DOHH2 (cell line): ENCODE results near the gene GAMT.

Experiments used
- H3F3A ChIP-seq: fragments of 200-600 bp; sonication (generic), shearing (Covaris generic); 2 replicates; pipeline ENCODE4 v1.6.0; 2016; ENCODE audit warnings: antibody characterized with exemption, mild to moderate bottlenecking; ENCODE audit not compliant: control insufficient read depth, insufficient read depth
- H3K27ac ChIP-seq: fragments of 200-600 bp; sonication (generic); 2 replicates; pipeline ENCODE4 v1.5.1; 2014; ENCODE audit warnings: low read depth, mild to moderate bottlenecking, low read length, moderate library complexity
- H3K27me3 ChIP-seq: fragments of 200-600 bp; sonication (generic); 2 replicates; pipeline ENCODE4 v1.6.1; 2014; ENCODE audit warnings: mild to moderate bottlenecking, low read length, mixed read lengths; ENCODE audit not compliant: control insufficient read depth
- H3K36me3 ChIP-seq: fragments of 200-600 bp; sonication (generic); 2 replicates; pipeline ENCODE4 v1.6.1; 2014; ENCODE audit warnings: mild to moderate bottlenecking, low read length, moderate library complexity, mixed read lengths; ENCODE audit not compliant: control insufficient read depth
- H3K4me1 ChIP-seq: fragments of 200-600 bp; sonication (generic); 2 replicates; pipeline ENCODE4 v1.6.1; 2014; ENCODE audit warnings: mild to moderate bottlenecking, low read length, mixed read lengths; ENCODE audit not compliant: control insufficient read depth
- H3K4me2 ChIP-seq: fragments of 200-600 bp; sonication (generic); 2 replicates; pipeline ENCODE4 v1.6.0; 2014; ENCODE audit warnings: mild to moderate bottlenecking, low read length, moderate library complexity
- H3K4me3 ChIP-seq: fragments of 200-600 bp; sonication (generic); 2 replicates; pipeline ENCODE4 v1.5.1; 2014; ENCODE audit warnings: mild to moderate bottlenecking, low read length, mixed read lengths
- H3K79me2 ChIP-seq: fragments of 200-600 bp; sonication (generic); 2 replicates; pipeline ENCODE4 v1.6.1; 2014; ENCODE audit warnings: mild to moderate bottlenecking, low read length, mixed read lengths; ENCODE audit not compliant: control insufficient read depth
- H3K9me2 ChIP-seq: fragments of 200-600 bp; sonication (generic); replicated peaks from 2 replicates; pipeline ENCODE4 v1.6.1; 2014; ENCODE audit warnings: mild to moderate bottlenecking, low read length, mixed read lengths; ENCODE audit not compliant: control insufficient read depth
- H3K9me3 ChIP-seq: fragments of 200-600 bp; sonication (generic); 2 replicates; pipeline ENCODE4 v1.6.1; 2014; ENCODE audit warnings: antibody characterized with exemption, low read length, mixed read lengths; ENCODE audit not compliant: control insufficient read depth, insufficient read depth
- H4K20me1 ChIP-seq: fragments of 200-600 bp; sonication (generic); 2 replicates; pipeline ENCODE4 v1.6.0; 2014; ENCODE audit warnings: low read depth, mild to moderate bottlenecking, antibody characterized with exemption, low read length, moderate library complexity; ENCODE audit not compliant: control insufficient read depth, insufficient read depth
- EZH2phosphoT487 ChIP-seq: fragments of 200-600 bp; sonication (generic); IDR thresholded peaks from 2 replicates; pipeline ENCODE4 v1.6.1; 2017; ENCODE audit warnings: borderline replicate concordance, mild to moderate bottlenecking, antibody characterized with exemption, low read length, moderate library complexity, mixed read lengths
- TF ChIP-seq, protein P1 (sequence below): fragments of 200-600 bp; sonication (generic); IDR thresholded peaks from one replicate; pipeline ENCODE4 v1.5.1; 2014; ENCODE audit warnings: antibody characterized with exemption, mild to moderate bottlenecking, low read depth, low read length; ENCODE audit not compliant: poor library complexity, severe bottlenecking

GAMT gene

DNA sequence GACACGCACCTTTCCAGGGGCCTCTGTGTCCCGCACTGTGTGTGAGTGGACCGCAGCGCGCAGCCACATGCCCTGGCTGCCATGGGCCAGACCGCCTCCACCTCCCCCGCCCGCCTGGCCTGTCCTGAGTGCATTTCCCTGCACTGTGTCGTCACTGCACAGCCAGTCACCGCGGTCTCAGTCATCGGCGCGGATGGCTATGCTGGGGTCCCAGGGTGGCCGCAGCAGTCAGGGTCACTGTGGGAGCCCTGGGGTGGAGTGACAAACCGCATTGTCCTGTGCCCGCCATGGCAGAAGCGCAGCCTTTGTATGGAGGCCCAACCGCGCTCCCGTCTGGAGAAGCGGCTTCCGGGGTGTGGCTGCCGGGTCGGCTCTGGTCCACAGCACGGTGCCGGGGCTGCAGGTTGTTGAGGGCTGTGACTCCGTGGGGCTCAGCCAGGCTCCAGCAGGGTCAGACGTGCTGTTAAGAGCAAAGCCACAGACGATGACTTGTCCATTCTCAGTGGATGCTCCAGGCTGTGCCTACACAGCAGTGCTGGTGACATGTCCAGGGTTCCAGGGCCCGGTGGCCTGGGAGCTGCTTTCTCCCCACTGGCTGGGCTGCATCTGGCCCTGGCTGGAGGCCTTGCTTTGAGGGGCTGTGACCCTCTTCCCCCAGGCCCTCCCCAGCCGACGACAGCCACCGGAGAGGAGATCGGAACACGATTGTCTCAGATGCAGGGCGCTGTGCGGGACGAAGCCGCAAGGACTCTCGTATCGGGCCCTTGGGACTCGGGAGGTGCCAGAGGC lies 24.0 kb downstream of the GAMT start:
- Histone ChIP-seq H4K20me1 (no peaks in the 10 kb centered on the region), H3K4me1 (no peaks in the 10 kb centered on the region), H3K36me3 (peaks cover 21% of the 10 kb centered on the region), H3K9me3 (no peaks in the 10 kb centered on the region), H3K9me2 (no peaks in the 10 kb centered on the region), H3K27ac (no peak overlapping the region), H3K79me2 (no peaks in the 10 kb centered on the region), H3K4me3 (no peak overlapping the region), H3K27me3 (no peaks in the 10 kb centered on the region), H3K4me2 (no peak overlapping the region), H3F3A (no peaks in the 10 kb centered on the region)
- no peak for TF ChIP-seq EZH2phosphoT487
- TF ChIP-seq, protein P1, sequence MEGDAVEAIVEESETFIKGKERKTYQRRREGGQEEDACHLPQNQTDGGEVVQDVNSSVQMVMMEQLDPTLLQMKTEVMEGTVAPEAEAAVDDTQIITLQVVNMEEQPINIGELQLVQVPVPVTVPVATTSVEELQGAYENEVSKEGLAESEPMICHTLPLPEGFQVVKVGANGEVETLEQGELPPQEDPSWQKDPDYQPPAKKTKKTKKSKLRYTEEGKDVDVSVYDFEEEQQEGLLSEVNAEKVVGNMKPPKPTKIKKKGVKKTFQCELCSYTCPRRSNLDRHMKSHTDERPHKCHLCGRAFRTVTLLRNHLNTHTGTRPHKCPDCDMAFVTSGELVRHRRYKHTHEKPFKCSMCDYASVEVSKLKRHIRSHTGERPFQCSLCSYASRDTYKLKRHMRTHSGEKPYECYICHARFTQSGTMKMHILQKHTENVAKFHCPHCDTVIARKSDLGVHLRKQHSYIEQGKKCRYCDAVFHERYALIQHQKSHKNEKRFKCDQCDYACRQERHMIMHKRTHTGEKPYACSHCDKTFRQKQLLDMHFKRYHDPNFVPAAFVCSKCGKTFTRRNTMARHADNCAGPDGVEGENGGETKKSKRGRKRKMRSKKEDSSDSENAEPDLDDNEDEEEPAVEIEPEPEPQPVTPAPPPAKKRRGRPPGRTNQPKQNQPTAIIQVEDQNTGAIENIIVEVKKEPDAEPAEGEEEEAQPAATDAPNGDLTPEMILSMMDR = no peak

DNA sequence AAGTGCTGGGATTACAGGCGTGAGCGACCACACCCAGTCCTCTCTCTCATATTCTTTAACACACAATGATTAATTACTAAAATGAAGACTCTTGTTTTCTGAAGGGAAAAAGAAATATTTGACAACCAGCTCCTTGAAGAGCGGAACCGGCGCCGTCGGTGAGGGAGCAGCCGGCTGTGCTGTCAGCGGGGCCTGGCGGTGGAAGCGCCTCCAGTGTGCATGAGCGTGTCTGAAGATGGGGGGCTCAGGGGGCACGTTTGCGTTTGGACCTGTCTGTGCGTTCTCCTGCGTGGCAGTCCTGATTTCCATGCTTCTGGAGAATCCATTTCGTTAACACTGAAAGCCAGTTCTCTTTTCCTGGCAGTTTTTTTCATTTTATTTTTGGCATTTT lies 24.9 kb downstream of the GAMT start:
- no peak overlapping the region for H3K4me2 ChIP-seq
- no peak overlapping the region for H3K27ac ChIP-seq
- H4K20me1 ChIP-seq = no peaks in the 10 kb centered on the region
- TF ChIP-seq, protein P1 = no peak
- no peak for TF ChIP-seq EZH2phosphoT487
- H3K9me2 ChIP-seq = no peaks in the 10 kb centered on the region
- H3K79me2 ChIP-seq = no peaks in the 10 kb centered on the region
- H3K4me3 ChIP-seq = no peak overlapping the region
- H3K9me3 ChIP-seq = no peaks in the 10 kb centered on the region
- peaks cover 25% of the 10 kb centered on the region for H3K36me3 ChIP-seq
- no peaks in the 10 kb centered on the region for H3K4me1 ChIP-seq
- H3K27me3 ChIP-seq = no peaks in the 10 kb centered on the region
- no peaks in the 10 kb centered on the region for H3F3A ChIP-seq

- H3K4me3 ChIP-seq = no peak overlapping the region
- no peaks in the 10 kb centered on the region for H3K79me2 ChIP-seq
- no peaks in the 10 kb centered on the region for H3K9me2 ChIP-seq
- H3K36me3 ChIP-seq = peaks cover 39% of the 10 kb centered on the region
- TF ChIP-seq, protein P1 = no peak
- no peak for TF ChIP-seq EZH2phosphoT487
- no peaks in the 10 kb centered on the region for H3F3A ChIP-seq
- H3K4me2 ChIP-seq = no peak overlapping the region
- H3K27me3 ChIP-seq = no peaks in the 10 kb centered on the region
- H4K20me1 ChIP-seq = no peaks in the 10 kb centered on the region
- H3K9me3 ChIP-seq = no peaks in the 10 kb centered on the region
- H3K4me1 ChIP-seq = no peaks in the 10 kb centered on the region
- no peak overlapping the region for H3K27ac ChIP-seq
Observed at GRCh38 chr19:1374250-1374577, 27.1 kb downstream of the GAMT start.
